HEK293 (cell line): ENCODE data around the gene RHOF.
A peak's percentile ranks its signal among the peaks of the same experiment; 100 is the strongest.

Experiments
- CTCF ChIP-seq: fragments of 450-650 bp; formaldehyde crosslinking; IDR thresholded peaks from 2 replicates; pipeline ENCODE4 v1.5.1; 2016; ENCODE audit warnings: missing biosample characterization, missing genetic modification characterization
- GFI1B ChIP-seq: fragments of 450-650 bp; formaldehyde crosslinking; IDR thresholded peaks from 2 replicates; pipeline ENCODE4 v1.5.1; 2016; ENCODE audit warnings: missing biosample characterization, missing genetic modification characterization
- GLIS1 ChIP-seq: fragments of 450-650 bp; formaldehyde crosslinking; IDR thresholded peaks from 2 replicates; pipeline ENCODE4 v1.5.1; 2016; ENCODE audit warnings: missing biosample characterization, missing genetic modification characterization
- KLF1 ChIP-seq: fragments of 450-650 bp; formaldehyde crosslinking; IDR thresholded peaks from 2 replicates; pipeline ENCODE4 v1.5.1; 2016; ENCODE audit warnings: missing biosample characterization, missing genetic modification characterization
- MZF1 ChIP-seq: fragments of 450-650 bp; formaldehyde crosslinking; IDR thresholded peaks from 2 replicates; pipeline ENCODE4 v1.5.1; 2017; ENCODE audit warnings: missing biosample characterization, missing genetic modification characterization, borderline replicate concordance
- OSR2 ChIP-seq: fragments of 450-650 bp; formaldehyde crosslinking; IDR thresholded peaks from 2 replicates; pipeline ENCODE4 v1.5.1; 2016; ENCODE audit warnings: missing biosample characterization, missing genetic modification characterization
- PBX3 ChIP-seq: sonication (generic); formaldehyde crosslinking; IDR thresholded peaks from 2 replicates; pipeline ENCODE4 v1.8.1; 2022; ENCODE audit warnings: mild to moderate bottlenecking, moderate library complexity, missing genetic modification reagents
- SETDB1 ChIP-seq: IDR thresholded peaks from one replicate; pipeline ENCODE4 v1.6.1; 2017; ENCODE audit warnings: mild to moderate bottlenecking, low read length, moderate library complexity, mixed read lengths; ENCODE audit not compliant: insufficient read length
- ZBTB20 ChIP-seq: fragments of 450-650 bp; formaldehyde crosslinking; IDR thresholded peaks from 2 replicates; pipeline ENCODE4 v1.5.1; 2016; ENCODE audit warnings: missing biosample characterization, missing genetic modification characterization
- ZBTB21 ChIP-seq: fragments of 450-650 bp; formaldehyde crosslinking; IDR thresholded peaks from 2 replicates; pipeline ENCODE4 v1.5.1; 2017; ENCODE audit warnings: missing biosample characterization, missing genetic modification characterization
- ZIC2 ChIP-seq: fragments of 450-650 bp; formaldehyde crosslinking; IDR thresholded peaks from 2 replicates; pipeline ENCODE4 v1.5.1; 2016; ENCODE audit warnings: missing biosample characterization, missing genetic modification characterization
- ZNF121 ChIP-seq: fragments of 450-650 bp; formaldehyde crosslinking; IDR thresholded peaks from 2 replicates; pipeline ENCODE4 v1.5.1; 2016; ENCODE audit warnings: missing biosample characterization, missing genetic modification characterization
- ZNF155 ChIP-seq: fragments of 450-650 bp; formaldehyde crosslinking; IDR thresholded peaks from 2 replicates; pipeline ENCODE4 v1.5.1; 2016; ENCODE audit warnings: missing biosample characterization, missing genetic modification characterization
- ZNF174 ChIP-seq: fragments of 450-650 bp; formaldehyde crosslinking; IDR thresholded peaks from 2 replicates; pipeline ENCODE4 v1.5.0; 2017; ENCODE audit warnings: missing biosample characterization, mild to moderate bottlenecking, missing genetic modification characterization
- ZNF214 ChIP-seq: fragments of 450-650 bp; formaldehyde crosslinking; IDR thresholded peaks from 2 replicates; pipeline ENCODE4 v1.5.1; 2017; ENCODE audit warnings: missing biosample characterization, mild to moderate bottlenecking, missing genetic modification characterization, borderline replicate concordance
- ZNF23 ChIP-seq: fragments of 450-650 bp; formaldehyde crosslinking; IDR thresholded peaks from 2 replicates; pipeline ENCODE4 v1.5.1; 2016; ENCODE audit warnings: missing biosample characterization, missing genetic modification characterization, borderline replicate concordance
- ZNF274 ChIP-seq, 2 experiments: fragments of 200-500 bp in 1 of 2; fragments of 450-650 bp in 1 of 2; sonication (Bioruptor generic) in 1 of 2; formaldehyde crosslinking in 1 of 2; IDR thresholded peaks; 2 replicates each; pipeline versions ENCODE4 v1.5.1 to v1.6.1; 2014 to 2016; ENCODE audit warnings: borderline replicate concordance in 1 of 2, inconsistent platforms in 1 of 2, low read length in 1 of 2, missing biosample characterization in 1 of 2, missing genetic modification characterization in 1 of 2
- ZNF280D ChIP-seq: fragments of 450-650 bp; formaldehyde crosslinking; IDR thresholded peaks from 2 replicates; pipeline ENCODE4 v1.5.1; 2016; ENCODE audit warnings: missing biosample characterization, missing genetic modification characterization
- ZNF302 ChIP-seq: fragments of 450-650 bp; formaldehyde crosslinking; IDR thresholded peaks from 2 replicates; pipeline ENCODE4 v1.5.1; 2016; ENCODE audit warnings: missing biosample characterization, missing genetic modification characterization, low read depth
- ZNF311 ChIP-seq: fragments of 450-650 bp; formaldehyde crosslinking; IDR thresholded peaks from 2 replicates; pipeline ENCODE4 v1.5.1; 2017; ENCODE audit warnings: missing biosample characterization, missing genetic modification characterization, borderline replicate concordance
- ZNF324 ChIP-seq: fragments of 450-650 bp; formaldehyde crosslinking; IDR thresholded peaks from 2 replicates; pipeline ENCODE4 v1.5.1; 2016; ENCODE audit warnings: missing biosample characterization, missing genetic modification characterization
- ZNF501 ChIP-seq: fragments of 450-650 bp; formaldehyde crosslinking; IDR thresholded peaks from 2 replicates; pipeline ENCODE4 v1.5.1; 2016; ENCODE audit warnings: missing biosample characterization, missing genetic modification characterization
- ZNF529 ChIP-seq: fragments of 450-650 bp; formaldehyde crosslinking; IDR thresholded peaks from 2 replicates; pipeline ENCODE4 v1.5.1; 2017; ENCODE audit warnings: missing genetic modification characterization, missing biosample characterization; ENCODE audit not compliant: insufficient replicate concordance
- ZNF544 ChIP-seq: fragments of 450-650 bp; formaldehyde crosslinking; IDR thresholded peaks from 2 replicates; pipeline ENCODE4 v1.5.0; 2017; ENCODE audit warnings: missing biosample characterization, missing genetic modification characterization
- ZNF623 ChIP-seq: fragments of 450-650 bp; formaldehyde crosslinking; IDR thresholded peaks from 2 replicates; pipeline ENCODE4 v1.5.1; 2016; ENCODE audit warnings: missing biosample characterization, missing genetic modification characterization
- ZNF624 ChIP-seq: fragments of 450-650 bp; formaldehyde crosslinking; IDR thresholded peaks from 2 replicates; pipeline ENCODE4 v1.5.1; 2017; ENCODE audit warnings: missing biosample characterization, missing genetic modification characterization
- ZNF664 ChIP-seq: fragments of 450-650 bp; formaldehyde crosslinking; IDR thresholded peaks from 2 replicates; pipeline ENCODE4 v1.5.1; 2016; ENCODE audit warnings: missing biosample characterization, missing genetic modification characterization
- ZNF677 ChIP-seq: fragments of 450-650 bp; IDR thresholded peaks from 2 replicates; pipeline ENCODE4 v1.5.0; 2018; ENCODE audit warnings: missing biosample characterization, mild to moderate bottlenecking, missing genetic modification characterization, moderate library complexity
- ZNF776 ChIP-seq: fragments of 450-650 bp; formaldehyde crosslinking; IDR thresholded peaks from 2 replicates; pipeline ENCODE4 v1.5.0; 2017; ENCODE audit warnings: missing biosample characterization, missing genetic modification characterization, borderline replicate concordance
- ZNF843 ChIP-seq: fragments of 450-650 bp; formaldehyde crosslinking; IDR thresholded peaks from 2 replicates; pipeline ENCODE4 v1.5.1; 2016; ENCODE audit warnings: missing biosample characterization, missing genetic modification characterization
- TF ChIP-seq, protein P1 (sequence below): fragments of 450-650 bp; formaldehyde crosslinking; optimal IDR thresholded peaks from 2 replicates; pipeline ENCODE3; 2016; ENCODE audit warnings: missing biosample characterization, mild to moderate bottlenecking, missing genetic modification characterization

RHOF gene

DNA sequence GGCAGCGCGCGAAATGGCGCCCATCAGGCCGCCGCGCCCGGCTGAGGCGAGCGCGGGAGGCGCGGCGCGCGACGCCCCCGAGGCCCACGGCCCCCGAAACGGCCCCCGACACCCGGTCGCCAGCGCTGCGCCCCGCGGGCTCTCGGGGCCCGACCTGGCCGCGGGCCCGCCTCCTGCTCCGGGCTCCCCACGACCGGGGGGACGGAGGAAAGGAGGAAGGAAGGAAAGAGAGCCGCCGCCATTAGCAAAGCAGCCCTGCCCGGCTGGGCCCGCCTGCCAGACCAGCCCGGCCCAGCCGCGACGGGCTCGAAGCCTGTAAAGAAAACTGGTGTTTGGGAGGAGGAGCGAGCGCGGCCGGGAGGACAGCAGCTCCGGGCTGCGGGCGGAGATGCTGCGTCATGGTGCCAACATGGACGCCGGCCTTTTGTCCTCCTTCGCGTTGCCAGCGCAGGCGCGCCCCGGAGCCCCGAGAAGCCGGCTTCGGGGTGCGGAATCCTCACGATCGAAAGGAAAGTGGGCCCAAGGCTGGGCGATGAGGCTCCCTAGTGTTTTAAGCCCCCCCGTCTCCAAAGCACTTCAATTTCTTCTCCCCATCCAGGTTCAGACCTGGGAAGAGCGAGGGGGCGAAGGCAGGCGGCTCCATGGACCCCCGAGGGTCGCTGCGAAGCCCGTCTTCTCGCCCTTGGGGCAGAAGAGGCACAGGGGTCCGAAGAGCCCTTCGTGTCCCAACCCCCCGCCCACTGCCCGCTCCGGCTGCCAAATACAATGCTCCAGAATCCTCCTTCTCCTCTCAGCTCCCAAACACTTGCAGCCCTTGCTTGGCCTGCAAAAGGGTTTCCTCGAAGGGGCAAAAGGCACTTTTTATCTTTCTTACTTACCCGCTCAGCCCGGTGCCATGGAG is 7.5 kb upstream of the RHOF start (continued):
- TF ChIP-seq ZNF274 (IDR thresholded peaks at IDR 0.05; ENCODE audit: low read length) (no peak), ZNF274 (tag by site-specific recombination; IDR thresholded peaks at IDR 0.05; ENCODE audit: borderline replicate concordance) (no peak), ZNF677 (tag by site-specific recombination) (no peak), ZBTB20 (tag by site-specific recombination) (peak; percentile 65), ZBTB21 (no peak), ZNF155 (no peak), ZNF776 (tag by site-specific recombination) (no peak), ZNF23 (tag by site-specific recombination) (no peak), GFI1B (tag by site-specific recombination) (no peak), GLIS1 (tag by site-specific recombination) (no peak), ZNF214 (tag by site-specific recombination) (no peak), ZNF121 (no peak), ZNF311 (tag by site-specific recombination) (no peak), ZNF664 (tag by site-specific recombination) (no peak), MZF1 (tag by site-specific recombination) (no peak), PBX3 (no peak), ZNF280D (tag by site-specific recombination) (no peak), ZNF623 (tag by site-specific recombination) (no peak), ZNF843 (tag by site-specific recombination) (no peak), ZNF174 (tag by site-specific recombination) (no peak), ZIC2 (tag by site-specific recombination) (no peak), ZNF302 (no peak), SETDB1 (no peak), ZNF501 (tag by site-specific recombination) (no peak; the same call in 1 of the 2 replicates), CTCF (no peak), KLF1 (tag by site-specific recombination) (no peak), ZNF529 (tag by site-specific recombination) (no peak), OSR2 (tag by site-specific recombination) (no peak), ZNF324 (tag by site-specific recombination) (no peak), ZNF544 (no peak), ZNF624 (tag by site-specific recombination) (no peak)
- TF ChIP-seq, protein P1, sequence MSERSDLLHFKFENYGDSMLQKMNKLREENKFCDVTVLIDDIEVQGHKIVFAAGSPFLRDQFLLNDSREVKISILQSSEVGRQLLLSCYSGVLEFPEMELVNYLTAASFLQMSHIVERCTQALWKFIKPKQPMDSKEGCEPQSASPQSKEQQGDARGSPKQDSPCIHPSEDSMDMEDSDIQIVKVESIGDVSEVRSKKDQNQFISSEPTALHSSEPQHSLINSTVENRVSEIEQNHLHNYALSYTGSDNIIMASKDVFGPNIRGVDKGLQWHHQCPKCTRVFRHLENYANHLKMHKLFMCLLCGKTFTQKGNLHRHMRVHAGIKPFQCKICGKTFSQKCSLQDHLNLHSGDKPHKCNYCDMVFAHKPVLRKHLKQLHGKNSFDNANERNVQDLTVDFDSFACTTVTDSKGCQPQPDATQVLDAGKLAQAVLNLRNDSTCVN (tag by site-specific recombination), result peak; percentile 81
